Astrocyte (in vitro differentiated cells and primary cell): ENCODE results near the gene LYPD6B.

Experiments
- EZH2 ChIP-seq: IDR thresholded peaks from 2 replicates; pipeline ENCODE4 v1.6.1; 2012; ENCODE audit warnings: mild to moderate bottlenecking, low read length, inconsistent platforms; ENCODE audit not compliant: insufficient read depth
- TF ChIP-seq, protein P1 (sequence below): IDR thresholded peaks from 2 replicates; pipeline ENCODE4 v1.5.1; 2011; ENCODE audit warnings: low read depth, mild to moderate bottlenecking, inconsistent platforms, low read length, moderate library complexity; ENCODE audit not compliant: insufficient read depth

DNA sequence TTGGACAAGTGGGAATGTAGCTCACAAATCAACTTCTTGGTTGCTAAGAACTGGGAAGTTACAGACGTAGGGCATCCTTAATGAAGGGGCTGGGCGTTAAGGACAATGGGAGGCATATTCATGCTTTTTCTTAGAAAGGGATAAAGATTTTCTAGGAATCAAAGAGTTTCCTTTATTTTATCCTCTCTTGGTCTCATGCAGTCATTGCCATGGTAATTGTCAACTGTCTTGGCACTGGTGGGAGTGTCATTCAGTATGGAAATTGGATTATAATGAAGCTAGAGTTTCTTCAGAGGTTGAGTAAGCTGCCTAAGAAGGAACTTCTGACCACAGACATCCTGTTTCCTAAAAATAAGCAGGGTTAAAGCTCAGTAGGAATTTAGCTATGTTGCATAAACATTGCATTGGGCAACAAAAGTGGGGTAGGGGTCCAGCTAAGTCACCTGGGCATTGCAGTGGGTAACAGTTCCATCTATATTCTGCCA lies 114.0 kb downstream of the LYPD6B start:
- TF ChIP-seq, protein P1, sequence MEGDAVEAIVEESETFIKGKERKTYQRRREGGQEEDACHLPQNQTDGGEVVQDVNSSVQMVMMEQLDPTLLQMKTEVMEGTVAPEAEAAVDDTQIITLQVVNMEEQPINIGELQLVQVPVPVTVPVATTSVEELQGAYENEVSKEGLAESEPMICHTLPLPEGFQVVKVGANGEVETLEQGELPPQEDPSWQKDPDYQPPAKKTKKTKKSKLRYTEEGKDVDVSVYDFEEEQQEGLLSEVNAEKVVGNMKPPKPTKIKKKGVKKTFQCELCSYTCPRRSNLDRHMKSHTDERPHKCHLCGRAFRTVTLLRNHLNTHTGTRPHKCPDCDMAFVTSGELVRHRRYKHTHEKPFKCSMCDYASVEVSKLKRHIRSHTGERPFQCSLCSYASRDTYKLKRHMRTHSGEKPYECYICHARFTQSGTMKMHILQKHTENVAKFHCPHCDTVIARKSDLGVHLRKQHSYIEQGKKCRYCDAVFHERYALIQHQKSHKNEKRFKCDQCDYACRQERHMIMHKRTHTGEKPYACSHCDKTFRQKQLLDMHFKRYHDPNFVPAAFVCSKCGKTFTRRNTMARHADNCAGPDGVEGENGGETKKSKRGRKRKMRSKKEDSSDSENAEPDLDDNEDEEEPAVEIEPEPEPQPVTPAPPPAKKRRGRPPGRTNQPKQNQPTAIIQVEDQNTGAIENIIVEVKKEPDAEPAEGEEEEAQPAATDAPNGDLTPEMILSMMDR, result no peak
- no peak for TF ChIP-seq EZH2
